Measurements from ENCODE around the gene LCP1.
"Not testable (repeated sequence)": the region's sequence is repeated elsewhere in the genome, so short reads cannot be mapped to it uniquely, and the experiment has no call there.

LCP1 gene, protein sequence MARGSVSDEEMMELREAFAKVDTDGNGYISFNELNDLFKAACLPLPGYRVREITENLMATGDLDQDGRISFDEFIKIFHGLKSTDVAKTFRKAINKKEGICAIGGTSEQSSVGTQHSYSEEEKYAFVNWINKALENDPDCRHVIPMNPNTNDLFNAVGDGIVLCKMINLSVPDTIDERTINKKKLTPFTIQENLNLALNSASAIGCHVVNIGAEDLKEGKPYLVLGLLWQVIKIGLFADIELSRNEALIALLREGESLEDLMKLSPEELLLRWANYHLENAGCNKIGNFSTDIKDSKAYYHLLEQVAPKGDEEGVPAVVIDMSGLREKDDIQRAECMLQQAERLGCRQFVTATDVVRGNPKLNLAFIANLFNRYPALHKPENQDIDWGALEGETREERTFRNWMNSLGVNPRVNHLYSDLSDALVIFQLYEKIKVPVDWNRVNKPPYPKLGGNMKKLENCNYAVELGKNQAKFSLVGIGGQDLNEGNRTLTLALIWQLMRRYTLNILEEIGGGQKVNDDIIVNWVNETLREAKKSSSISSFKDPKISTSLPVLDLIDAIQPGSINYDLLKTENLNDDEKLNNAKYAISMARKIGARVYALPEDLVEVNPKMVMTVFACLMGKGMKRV

DNA sequence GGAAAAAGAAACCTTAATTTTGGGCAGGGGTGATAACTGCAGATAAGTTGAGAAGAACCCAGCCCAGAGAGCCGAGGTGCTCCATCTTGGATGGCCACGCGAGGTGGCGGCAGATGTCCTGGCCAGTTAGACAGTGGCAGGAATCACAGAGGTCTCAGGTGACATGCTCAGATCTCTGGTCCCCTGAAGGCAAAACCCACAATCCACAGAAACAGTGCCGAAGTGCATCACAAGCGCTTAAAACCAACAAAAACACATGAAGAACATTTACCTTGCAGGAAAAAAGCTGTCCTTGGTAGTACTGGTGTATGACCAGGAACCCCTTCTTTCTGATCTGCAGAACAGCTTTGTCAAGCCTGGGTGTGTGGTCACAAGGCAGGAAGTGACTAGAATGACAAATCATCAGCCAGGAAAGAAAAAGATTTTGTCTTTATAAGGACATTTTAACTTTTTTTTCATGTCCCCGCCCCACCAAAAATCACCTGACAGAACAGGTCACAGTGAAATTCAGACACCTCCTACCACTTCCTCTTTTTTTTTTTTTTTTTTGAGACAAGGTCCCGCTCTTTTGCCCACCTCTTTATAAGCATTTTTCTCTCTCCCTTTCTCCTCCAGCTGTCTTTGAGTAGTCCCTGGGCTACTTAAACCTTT lies at the start of gene LCP1:
Gene LCP1 (minus strand): TSS at position 338 of the 651 bp plus-strand sequence. CDS start 22,515 bp downstream, outside the sequence.
- Histone ChIP-seq H3K36me3 (ENCODE audit: control insufficient read depth, low read length) (peaks cover 47% of the 10 kb centered on the region), H3K27ac (ENCODE audit: low read depth, low read length) (peak within 1 kb of the TSS; percentile 96), H3K4me3 (ENCODE audit: low read length) (peak within 1 kb of the TSS; percentile 89), H3K9me2 (replicated peaks; ENCODE audit: control insufficient read depth, low read length) (no peaks in the 10 kb centered on the region), H3F3A (ENCODE audit: control insufficient read depth, insufficient read depth) (peaks cover 54% of the 10 kb centered on the region), H3K4me1 (ENCODE audit: control insufficient read depth, low read length) (peaks cover 58% of the 10 kb centered on the region), H3K79me2 (ENCODE audit: control insufficient read depth, low read length) (peaks cover 67% of the 10 kb centered on the region), H3K9me3 (ENCODE audit: control insufficient read depth, insufficient read depth, low read length) (no peaks in the 10 kb centered on the region), H3K4me2 (ENCODE audit: low read length) (peak within 1 kb of the TSS; percentile 90), H3K27me3 (ENCODE audit: control insufficient read depth, low read length) (no peaks in the 10 kb centered on the region), H4K20me1 (ENCODE audit: control insufficient read depth, insufficient read depth, low read depth, low read length) (peaks cover 18% of the 10 kb centered on the region)
- TF ChIP-seq EZH2phosphoT487 (IDR thresholded peaks at IDR 0.05; ENCODE audit: borderline replicate concordance, low read length), result no peak
- TF ChIP-seq, protein P1, sequence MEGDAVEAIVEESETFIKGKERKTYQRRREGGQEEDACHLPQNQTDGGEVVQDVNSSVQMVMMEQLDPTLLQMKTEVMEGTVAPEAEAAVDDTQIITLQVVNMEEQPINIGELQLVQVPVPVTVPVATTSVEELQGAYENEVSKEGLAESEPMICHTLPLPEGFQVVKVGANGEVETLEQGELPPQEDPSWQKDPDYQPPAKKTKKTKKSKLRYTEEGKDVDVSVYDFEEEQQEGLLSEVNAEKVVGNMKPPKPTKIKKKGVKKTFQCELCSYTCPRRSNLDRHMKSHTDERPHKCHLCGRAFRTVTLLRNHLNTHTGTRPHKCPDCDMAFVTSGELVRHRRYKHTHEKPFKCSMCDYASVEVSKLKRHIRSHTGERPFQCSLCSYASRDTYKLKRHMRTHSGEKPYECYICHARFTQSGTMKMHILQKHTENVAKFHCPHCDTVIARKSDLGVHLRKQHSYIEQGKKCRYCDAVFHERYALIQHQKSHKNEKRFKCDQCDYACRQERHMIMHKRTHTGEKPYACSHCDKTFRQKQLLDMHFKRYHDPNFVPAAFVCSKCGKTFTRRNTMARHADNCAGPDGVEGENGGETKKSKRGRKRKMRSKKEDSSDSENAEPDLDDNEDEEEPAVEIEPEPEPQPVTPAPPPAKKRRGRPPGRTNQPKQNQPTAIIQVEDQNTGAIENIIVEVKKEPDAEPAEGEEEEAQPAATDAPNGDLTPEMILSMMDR (IDR thresholded peaks at IDR 0.05; ENCODE audit: low read depth, low read length, poor library complexity, severe bottlenecking), result no peak

DNA sequence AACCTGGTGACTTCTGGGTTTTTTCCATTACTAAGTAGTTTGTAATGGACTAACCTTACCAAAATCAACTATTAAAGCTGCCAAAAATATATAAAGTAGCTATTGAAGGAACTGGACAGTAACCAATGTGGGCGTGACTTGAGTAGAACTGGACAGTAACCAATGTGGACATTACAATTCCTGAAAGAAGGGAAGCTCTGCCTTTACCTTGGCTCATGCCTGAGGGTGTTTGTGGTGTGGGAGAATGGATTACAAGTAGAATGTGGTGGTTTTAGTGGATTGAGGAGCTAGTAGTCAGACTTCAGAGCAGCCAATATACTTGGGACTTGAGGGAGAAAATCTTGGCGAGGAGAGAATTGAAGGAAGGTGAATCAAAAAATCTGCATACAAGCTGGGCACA lies 47.3 kb upstream of the LCP1 start:
- TF ChIP-seq, protein P1 (IDR thresholded peaks at IDR 0.05; ENCODE audit: low read depth, low read length, poor library complexity, severe bottlenecking), result no peak
- no peak for TF ChIP-seq EZH2phosphoT487 (IDR thresholded peaks at IDR 0.05; ENCODE audit: borderline replicate concordance, low read length)
- H3F3A ChIP-seq (ENCODE audit: control insufficient read depth, insufficient read depth), result no peaks in the 10 kb centered on the region
- H3K4me3 ChIP-seq (ENCODE audit: low read length), result no peak overlapping the region

DNA sequence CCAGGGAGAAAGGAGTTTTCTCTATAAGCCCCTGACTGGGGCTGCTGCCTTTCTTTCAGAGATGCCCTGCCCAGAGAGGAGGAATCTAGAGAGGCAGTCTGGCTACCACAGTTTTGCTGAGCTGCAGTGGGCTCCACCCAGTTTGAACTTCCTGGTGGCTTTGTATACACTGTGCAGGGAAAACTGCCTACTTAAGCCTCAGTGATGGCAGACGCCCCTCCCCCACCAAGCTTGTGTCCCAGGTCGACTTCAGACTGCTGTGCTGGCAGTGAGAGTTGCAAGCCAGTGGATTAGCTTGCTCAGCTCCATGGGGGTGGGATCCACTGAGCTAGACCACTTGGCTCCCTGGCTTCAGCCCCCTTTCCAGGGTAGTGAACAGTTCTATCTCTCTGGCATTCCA lies 38.3 kb upstream of the LCP1 start:
- H3K4me2 ChIP-seq (ENCODE audit: low read length); H4K20me1 ChIP-seq (ENCODE audit: control insufficient read depth, insufficient read depth, low read depth, low read length); H3K4me3 ChIP-seq (ENCODE audit: low read length); H3K9me3 ChIP-seq (ENCODE audit: control insufficient read depth, insufficient read depth, low read length); H3F3A ChIP-seq (ENCODE audit: control insufficient read depth, insufficient read depth); H3K9me2 ChIP-seq (replicated peaks; ENCODE audit: control insufficient read depth, low read length); H3K4me1 ChIP-seq (ENCODE audit: control insufficient read depth, low read length); H3K27me3 ChIP-seq (ENCODE audit: control insufficient read depth, low read length); H3K27ac ChIP-seq (ENCODE audit: low read depth, low read length); H3K36me3 ChIP-seq (ENCODE audit: control insufficient read depth, low read length); H3K79me2 ChIP-seq (ENCODE audit: control insufficient read depth, low read length): not testable (repeated sequence)

More for the DNA sequence above, 47.3 kb upstream of the LCP1 start:
- H3K4me2 ChIP-seq (ENCODE audit: low read length), result no peak overlapping the region
- no peaks in the 10 kb centered on the region for H3K27me3 ChIP-seq (ENCODE audit: control insufficient read depth, low read length)
- no peaks in the 10 kb centered on the region for H3K79me2 ChIP-seq (ENCODE audit: control insufficient read depth, low read length)
- no peaks in the 10 kb centered on the region for H3K9me2 ChIP-seq (replicated peaks; ENCODE audit: control insufficient read depth, low read length)
- H3K36me3 ChIP-seq (ENCODE audit: control insufficient read depth, low read length), result no peaks in the 10 kb centered on the region
- no peaks in the 10 kb centered on the region for H3K4me1 ChIP-seq (ENCODE audit: control insufficient read depth, low read length)
- H3K27ac ChIP-seq (ENCODE audit: low read depth, low read length), result no peak overlapping the region
- no peaks in the 10 kb centered on the region for H4K20me1 ChIP-seq (ENCODE audit: control insufficient read depth, insufficient read depth, low read depth, low read length)
- no peaks in the 10 kb centered on the region for H3K9me3 ChIP-seq (ENCODE audit: control insufficient read depth, insufficient read depth, low read length)

DNA sequence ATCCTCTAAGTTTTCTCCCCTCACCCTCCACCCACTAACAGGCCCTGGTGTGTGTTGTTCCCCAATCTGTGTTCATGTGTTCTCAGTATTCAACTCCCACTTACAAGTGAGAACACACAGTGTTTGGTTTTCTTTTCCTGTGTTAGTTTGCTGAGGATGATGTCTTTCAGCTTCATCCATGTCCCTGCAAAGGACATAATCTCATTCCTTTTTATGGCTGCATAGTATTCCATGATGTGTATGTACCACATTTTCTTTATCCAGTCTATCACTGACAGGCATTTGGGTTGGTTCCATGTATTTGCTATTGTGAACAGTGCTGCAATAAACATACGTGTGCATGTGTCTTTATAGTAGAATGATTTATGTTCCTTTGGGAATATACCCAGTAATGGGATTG lies 32.8 kb upstream of the LCP1 start:
- not testable (repeated sequence) for H3K27ac ChIP-seq (ENCODE audit: low read depth, low read length); H3K4me2 ChIP-seq (ENCODE audit: low read length); H3K79me2 ChIP-seq (ENCODE audit: control insufficient read depth, low read length); H3K9me2 ChIP-seq (replicated peaks; ENCODE audit: control insufficient read depth, low read length); H4K20me1 ChIP-seq (ENCODE audit: control insufficient read depth, insufficient read depth, low read depth, low read length); H3K36me3 ChIP-seq (ENCODE audit: control insufficient read depth, low read length); H3F3A ChIP-seq (ENCODE audit: control insufficient read depth, insufficient read depth); H3K4me3 ChIP-seq (ENCODE audit: low read length); H3K9me3 ChIP-seq (ENCODE audit: control insufficient read depth, insufficient read depth, low read length)
- Histone ChIP-seq H3K4me1 (ENCODE audit: control insufficient read depth, low read length) (peaks cover 15% of the 10 kb centered on the region), H3K27me3 (ENCODE audit: control insufficient read depth, low read length) (peaks cover 24% of the 10 kb centered on the region)

All from DOHH2 (cell line).